Cardiac septum (tissue), 1 donor: ENCODE results near the gene ZBTB7A. TPM values are rescaled to one million over a fixed set of nuclear protein-coding genes. Genes with fewer than 3 reads are reported as not detected.
A peak's percentile ranks its signal among the peaks of the same experiment; 100 is the strongest.

ENCODE experiments used
- DNase-seq: peaks from one replicate; pipeline ENCODE4 v3.0.0-alpha.2; 2020; ENCODE audit warnings: low spot score
- intact Hi-C: fragments of 100-400 bp; cut with DNase I; formaldehyde crosslinking; loops from one replicate; pipeline ENCODE4 v1.14.0; 2022
- total RNA-seq: library from RNA; stranded (reverse); fragmentation: NEBNext Ultra II Directional; extraction: Animal tissue kit (Norgen Biotek cat#: 25700); gene quantifications from one replicate; pipeline ENCODE4 v1.2.1, GENCODE V29; 2021
- donor health status: DM: no; HTN: no; CAD: no.

ZBTB7A gene
- total RNA-seq, 1 donor from 2014 or later: 29.9 TPM

- intact Hi-C loops: no loop called here
These were observed 28.2 kb upstream of the ZBTB7A start for GRCh38 chr19:4094761-4095487.

GRCh38 chr19:4094291-4094690 is 27.6 kb upstream of the ZBTB7A start:
- DNase-seq: no peak
- intact Hi-C loops: no loop called here

More at GRCh38 chr19:4094761-4095487, 28.2 kb upstream of the ZBTB7A start:
- no peak for DNase-seq

GRCh38 chr19:4093643-4094175 is 27.0 kb upstream of the ZBTB7A start:
- intact Hi-C loops: no loop called here
- DNase-seq: no peak

GRCh38 chr19:4090356-4091220 is 23.9 kb upstream of the ZBTB7A start:
- intact Hi-C loops: no loop called here
- no peak for DNase-seq

GRCh38 chr19:4089946-4090345 is 23.2 kb upstream of the ZBTB7A start:
- intact Hi-C loops: no loop called here
- DNase-seq: no peak

GRCh38 chr19:4089400-4089908 is 22.8 kb upstream of the ZBTB7A start:
- intact Hi-C loops: no loop called here
- DNase-seq: peak; percentile 80

- no peak for DNase-seq
These were observed 22.3 kb upstream of the ZBTB7A start for GRCh38 chr19:4088975-4089374.

GRCh38 chr19:4087787-4088679 is 21.3 kb upstream of the ZBTB7A start:
- intact Hi-C loops: no loop called here
- DNase-seq: no peak

More at GRCh38 chr19:4088975-4089374, 22.3 kb upstream of the ZBTB7A start:
- intact Hi-C loops: no loop called here

- no peak for DNase-seq
These were observed 19.7 kb upstream of the ZBTB7A start for GRCh38 chr19:4086411-4086867.

GRCh38 chr19:4084547-4084877 is 17.8 kb upstream of the ZBTB7A start:
- DNase-seq: no peak
- intact Hi-C loops: no loop called here

More at GRCh38 chr19:4086411-4086867, 19.7 kb upstream of the ZBTB7A start:
- intact Hi-C loops: no loop called here

- intact Hi-C loops: no loop called here
- DNase-seq: no peak
These were observed 17.2 kb upstream of the ZBTB7A start for GRCh38 chr19:4083677-4084546.

GRCh38 chr19:4082172-4082571 is 15.5 kb upstream of the ZBTB7A start:
- no peak for DNase-seq
- intact Hi-C loops: no loop called here

GRCh38 chr19:4081441-4082129 is 14.9 kb upstream of the ZBTB7A start:
- DNase-seq: no peak
- intact Hi-C loops: no loop called here

GRCh38 chr19:4080473-4080872 is 13.8 kb upstream of the ZBTB7A start:
- intact Hi-C loops: no loop called here
- no peak for DNase-seq

GRCh38 chr19:4077800-4078684 is 11.3 kb upstream of the ZBTB7A start:
- peak; percentile 85 for DNase-seq
- intact Hi-C loops: no loop called here

GRCh38 chr19:4077007-4077374 is 10.3 kb upstream of the ZBTB7A start:
- no peak for DNase-seq
- intact Hi-C loops: no loop called here

GRCh38 chr19:4075373-4075772 is 8.7 kb upstream of the ZBTB7A start:
- DNase-seq: no peak
- intact Hi-C loops: no loop called here
